GM23248 (cell line): Measurements from ENCODE around the gene LMO1.

Source experiments
- EZH2 ChIP-seq: fragments of 200-600 bp; sonication (generic); IDR thresholded peaks from 2 replicates; pipeline ENCODE4 v1.6.1; 2018; ENCODE audit warnings: antibody characterized with exemption, mild to moderate bottlenecking; ENCODE audit not compliant: insufficient read depth, poor library complexity, severe bottlenecking
- EZH2phosphoT487 ChIP-seq: fragments of 200-600 bp; sonication (generic); IDR thresholded peaks from 2 replicates; pipeline ENCODE4 v1.6.1; 2018; ENCODE audit warnings: antibody characterized with exemption, moderate library complexity, mild to moderate bottlenecking, low read depth; ENCODE audit not compliant: insufficient read depth

GRCh38 chr11:8282631-8283030 lies 19.0 kb upstream of the LMO1 start:
- TF ChIP-seq EZH2 (no peak), EZH2phosphoT487 (no peak)
